IPS-20b (cell line): ENCODE data around the gene LRRC1.

Experiments
- H3K27ac ChIP-seq: one replicate; pipeline ENCODE4 v1.5.1; 2013; ENCODE audit warnings: low read length
- H3K27me3 ChIP-seq: 2 replicates; pipeline ENCODE4 v1.6.1; 2013; ENCODE audit warnings: mild to moderate bottlenecking, low read length, inconsistent platforms; ENCODE audit not compliant: insufficient read depth
- H3K36me3 ChIP-seq: 2 replicates; pipeline ENCODE4 v1.6.1; 2013; ENCODE audit warnings: low read depth, mild to moderate bottlenecking, inconsistent platforms, low read length, moderate library complexity; ENCODE audit not compliant: insufficient read depth
- H3K4me1 ChIP-seq: 2 replicates; pipeline ENCODE4 v1.6.1; 2013; ENCODE audit warnings: mild to moderate bottlenecking, control low read depth, inconsistent platforms, low read length, moderate library complexity; ENCODE audit not compliant: insufficient read depth
- H3K4me3 ChIP-seq: 2 replicates; pipeline ENCODE4 v1.5.1; 2013; ENCODE audit warnings: mild to moderate bottlenecking, low read length, inconsistent platforms
- H3K9ac ChIP-seq: 2 replicates; pipeline ENCODE4 v1.6.1; 2013; ENCODE audit warnings: low read depth, mild to moderate bottlenecking, inconsistent platforms, low read length, moderate library complexity
- H3K9me3 ChIP-seq: 2 replicates; pipeline ENCODE4 v1.6.1; 2013; ENCODE audit warnings: mild to moderate bottlenecking, low read depth, low read length, inconsistent platforms; ENCODE audit not compliant: insufficient read depth

LRRC1 gene

GRCh38 chr6:53855940-53856339 is 61.1 kb downstream of the LRRC1 start:
- Histone ChIP-seq H3K4me1 (peaks cover 11% of the 10 kb centered on the region; the same call in 1 of the 2 replicates), H3K9me3 (no peaks in the 10 kb centered on the region), H3K9ac (no peak overlapping the region), H3K27me3 (no peaks in the 10 kb centered on the region), H3K36me3 (no peaks in the 10 kb centered on the region), H3K4me3 (no peak overlapping the region), H3K27ac (no peak overlapping the region)

DNA sequence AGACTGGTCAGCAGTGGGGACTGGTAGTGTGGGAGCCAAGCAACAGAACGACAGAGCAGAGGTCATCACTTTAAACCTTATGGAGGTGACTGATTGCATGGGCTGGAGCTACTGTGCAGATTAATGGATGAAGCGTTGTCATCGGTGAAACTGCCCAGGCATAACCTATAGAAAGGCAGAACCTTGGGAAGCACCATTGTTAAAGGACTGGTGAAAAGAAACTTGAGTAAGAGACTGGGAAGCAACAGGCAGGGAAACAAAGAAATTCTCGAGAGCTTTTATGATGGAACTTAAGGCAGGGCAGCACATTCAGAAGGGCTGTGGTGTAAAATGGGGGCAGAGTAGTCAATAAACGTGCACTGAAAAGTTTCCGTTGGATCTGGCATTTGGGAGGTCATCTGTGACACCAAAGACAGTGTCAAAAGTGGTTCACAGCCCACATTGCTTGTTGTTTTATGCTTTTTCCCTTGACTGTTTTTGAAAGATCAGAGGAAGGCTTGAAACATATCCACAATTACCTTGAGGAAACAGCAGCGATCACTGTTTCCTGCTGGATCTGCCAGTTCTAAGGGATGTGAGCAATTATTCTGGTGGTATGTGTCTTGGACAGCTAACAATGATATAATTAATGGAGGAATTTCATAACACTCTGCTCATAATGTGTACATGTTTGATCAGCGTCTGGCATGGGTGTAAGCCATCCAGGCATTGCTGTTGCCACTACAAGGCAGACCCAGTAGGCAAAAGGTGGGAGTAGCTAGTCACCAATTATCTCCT is 62.7 kb downstream of the LRRC1 start:
- peaks cover 11% of the 10 kb centered on the region; the same call in 1 of the 2 replicates for H3K4me1 ChIP-seq

GRCh38 chr6:53858196-53858595 is 63.4 kb downstream of the LRRC1 start:
- Histone ChIP-seq H3K9ac (no peak overlapping the region), H3K9me3 (no peaks in the 10 kb centered on the region), H3K27ac (no peak overlapping the region), H3K4me1 (peaks cover 11% of the 10 kb centered on the region; the same call in 1 of the 2 replicates), H3K36me3 (no peaks in the 10 kb centered on the region), H3K27me3 (no peaks in the 10 kb centered on the region), H3K4me3 (no peak overlapping the region)

More for the DNA sequence above, 62.7 kb downstream of the LRRC1 start:
- Histone ChIP-seq H3K27me3 (no peaks in the 10 kb centered on the region), H3K4me3 (no peak overlapping the region), H3K36me3 (no peaks in the 10 kb centered on the region), H3K9ac (no peak overlapping the region), H3K27ac (no peak overlapping the region), H3K9me3 (no peaks in the 10 kb centered on the region)

DNA sequence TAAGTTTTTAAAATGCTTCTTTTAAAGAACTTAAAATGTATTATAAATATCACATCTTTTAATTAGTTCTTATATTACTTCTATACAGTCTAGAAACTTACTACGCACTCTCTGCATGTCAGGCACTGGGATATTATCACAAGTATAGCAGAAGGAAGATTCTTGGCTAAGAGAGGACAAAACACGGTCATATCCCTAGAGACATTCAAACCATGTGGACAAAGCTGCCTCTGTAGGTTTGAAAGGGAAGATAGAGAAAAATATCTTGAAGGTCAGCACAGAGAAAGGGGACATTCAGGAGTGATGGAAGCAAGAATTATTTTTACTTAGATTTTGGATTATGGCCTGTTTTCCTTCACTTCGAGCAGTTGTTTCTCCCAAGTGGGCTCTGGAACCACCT is 64.1 kb downstream of the LRRC1 start:
- peaks cover 11% of the 10 kb centered on the region; the same call in 1 of the 2 replicates for H3K4me1 ChIP-seq

GRCh38 chr6:53860511-53860910 is 65.7 kb downstream of the LRRC1 start:
- no peak overlapping the region for H3K27ac ChIP-seq
- H3K9me3 ChIP-seq = no peaks in the 10 kb centered on the region
- no peak overlapping the region for H3K9ac ChIP-seq
- no peaks in the 10 kb centered on the region for H3K36me3 ChIP-seq
- H3K4me1 ChIP-seq = peaks cover 5% of the 10 kb centered on the region; the same call in 1 of the 2 replicates
- H3K4me3 ChIP-seq = no peak overlapping the region
- H3K27me3 ChIP-seq = no peaks in the 10 kb centered on the region

More for the DNA sequence above, 64.1 kb downstream of the LRRC1 start:
- Histone ChIP-seq H3K36me3 (no peaks in the 10 kb centered on the region), H3K9me3 (no peaks in the 10 kb centered on the region), H3K27me3 (no peaks in the 10 kb centered on the region), H3K4me3 (no peak overlapping the region), H3K9ac (no peak overlapping the region), H3K27ac (no peak overlapping the region)

GRCh38 chr6:53861518-53861917 is 66.7 kb downstream of the LRRC1 start:
- H3K4me3 ChIP-seq = no peak overlapping the region
- H3K27ac ChIP-seq = no peak overlapping the region
- no peaks in the 10 kb centered on the region for H3K9me3 ChIP-seq
- no peaks in the 10 kb centered on the region for H3K27me3 ChIP-seq
- no peak overlapping the region for H3K9ac ChIP-seq
- H3K36me3 ChIP-seq = no peaks in the 10 kb centered on the region
- peaks cover 5% of the 10 kb centered on the region; the same call in 1 of the 2 replicates for H3K4me1 ChIP-seq

- Histone ChIP-seq H3K4me3 (no peak overlapping the region), H3K27ac (no peak overlapping the region), H3K4me1 (no peaks in the 10 kb centered on the region; the same call in 1 of the 2 replicates), H3K9me3 (no peaks in the 10 kb centered on the region), H3K27me3 (no peaks in the 10 kb centered on the region), H3K9ac (no peak overlapping the region), H3K36me3 (no peaks in the 10 kb centered on the region)
These were observed 68.1 kb downstream of the LRRC1 start for GRCh38 chr6:53862662-53863462.

- H3K4me1 ChIP-seq = no peaks in the 10 kb centered on the region; the same call in 1 of the 2 replicates
- no peak overlapping the region for H3K9ac ChIP-seq
- no peak overlapping the region for H3K27ac ChIP-seq
- H3K4me3 ChIP-seq = no peak overlapping the region
- H3K36me3 ChIP-seq = no peaks in the 10 kb centered on the region
- H3K9me3 ChIP-seq = no peaks in the 10 kb centered on the region
- H3K27me3 ChIP-seq = no peaks in the 10 kb centered on the region
These were observed 70.0 kb downstream of the LRRC1 start for GRCh38 chr6:53864781-53865180.

GRCh38 chr6:53866226-53866625 is 71.4 kb downstream of the LRRC1 start:
- no peak overlapping the region for H3K9ac ChIP-seq
- H3K9me3 ChIP-seq = no peaks in the 10 kb centered on the region
- no peaks in the 10 kb centered on the region for H3K27me3 ChIP-seq
- H3K4me3 ChIP-seq = no peak overlapping the region
- H3K36me3 ChIP-seq = no peaks in the 10 kb centered on the region
- no peaks in the 10 kb centered on the region for H3K4me1 ChIP-seq
- H3K27ac ChIP-seq = no peak overlapping the region

- Histone ChIP-seq H3K4me1 (no peaks in the 10 kb centered on the region), H3K27ac (no peak overlapping the region), H3K9ac (no peak overlapping the region), H3K36me3 (no peaks in the 10 kb centered on the region), H3K9me3 (no peaks in the 10 kb centered on the region), H3K27me3 (no peaks in the 10 kb centered on the region), H3K4me3 (no peak overlapping the region)
These were observed 73.8 kb downstream of the LRRC1 start for GRCh38 chr6:53868626-53869025.

- H3K4me3 ChIP-seq = no peak overlapping the region
- no peak overlapping the region for H3K9ac ChIP-seq
- H3K36me3 ChIP-seq = no peaks in the 10 kb centered on the region
- H3K9me3 ChIP-seq = no peaks in the 10 kb centered on the region
- no peak overlapping the region for H3K27ac ChIP-seq
- no peaks in the 10 kb centered on the region for H3K27me3 ChIP-seq
- H3K4me1 ChIP-seq = no peaks in the 10 kb centered on the region
These were observed 75.2 kb downstream of the LRRC1 start for GRCh38 chr6:53869964-53870363.

DNA sequence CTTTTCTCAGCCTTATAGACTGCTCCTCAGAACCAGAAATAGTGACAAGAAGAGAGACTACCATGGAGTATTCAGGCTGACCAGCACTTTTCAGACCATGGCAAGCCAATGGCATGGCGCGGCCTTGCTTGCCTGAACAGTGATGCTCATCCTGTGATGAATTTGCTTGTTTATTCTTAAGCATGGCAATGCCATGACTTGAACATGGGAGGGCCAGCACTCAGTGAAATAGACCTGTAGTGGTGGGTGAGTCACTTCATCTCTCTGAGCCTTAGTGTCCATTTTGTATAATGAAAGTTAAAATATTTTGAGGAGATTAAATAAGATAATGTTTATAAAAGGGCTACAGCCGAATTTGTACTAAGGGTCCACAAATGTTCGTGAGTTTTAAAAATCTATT is 79.1 kb downstream of the LRRC1 start:
- Histone ChIP-seq H3K4me3 (no peak overlapping the region), H3K27me3 (no peaks in the 10 kb centered on the region), H3K9me3 (no peaks in the 10 kb centered on the region), H3K4me1 (peaks cover 1% of the 10 kb centered on the region; the same call in 1 of the 2 replicates), H3K9ac (no peak overlapping the region), H3K36me3 (no peaks in the 10 kb centered on the region), H3K27ac (no peak overlapping the region)
